GM15510 (cell line): ENCODE results near the gene PRDM15.

Source experiments
- POLR2A ChIP-seq: IDR thresholded peaks from 3 replicates; pipeline ENCODE4 v1.6.1; 2011; ENCODE audit warnings: borderline replicate concordance; ENCODE audit not compliant: insufficient read length; ENCODE audit errors: extremely low read depth

PRDM15 gene

GRCh38 chr21:41810597-41810932, 68.6 kb downstream of the PRDM15 start:
- TF ChIP-seq POLR2A = no peak

- no peak for TF ChIP-seq POLR2A
These were observed 69.1 kb downstream of the PRDM15 start for GRCh38 chr21:41809891-41810596.

DNA sequence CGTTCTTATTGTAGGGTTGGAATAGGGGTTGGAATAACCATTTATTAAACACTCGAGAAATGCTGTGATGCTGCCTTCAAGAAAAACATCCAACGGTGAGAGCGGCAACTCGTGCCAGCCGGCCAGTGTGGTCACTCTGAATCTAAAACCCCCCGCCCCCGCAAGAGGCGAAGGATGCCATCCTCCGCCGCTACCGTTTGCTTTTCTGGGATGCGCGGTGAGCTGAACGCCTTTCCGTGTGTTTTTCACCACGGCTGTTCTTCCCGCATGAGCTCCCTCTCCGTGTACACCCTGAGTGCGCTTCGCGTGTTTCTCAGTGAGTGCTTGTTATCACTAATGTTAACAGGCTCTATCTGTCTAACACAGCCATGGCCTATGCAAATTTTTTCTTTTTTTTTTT, 70.3 kb downstream of the PRDM15 start:
- no peak for TF ChIP-seq POLR2A

- no peak for TF ChIP-seq POLR2A
These were observed 71.0 kb downstream of the PRDM15 start for GRCh38 chr21:41808094-41808493.

DNA sequence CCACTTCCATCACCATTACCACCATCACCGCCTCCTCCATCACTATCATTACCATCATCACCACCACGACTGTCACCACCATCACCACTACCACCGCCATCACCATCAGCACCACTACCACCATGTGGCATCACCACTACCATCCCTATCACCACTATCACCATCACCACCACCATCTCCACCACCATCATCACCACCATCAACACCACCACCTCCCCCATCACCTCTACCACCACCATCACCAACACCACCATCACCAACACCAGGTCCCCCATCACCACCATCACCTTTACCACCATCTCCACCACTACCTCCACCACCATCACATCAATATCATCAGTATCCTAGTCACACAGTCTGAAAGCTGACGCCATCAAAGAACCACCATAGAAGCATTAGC, 72.4 kb downstream of the PRDM15 start:
- no peak for TF ChIP-seq POLR2A

- TF ChIP-seq POLR2A = no peak
These were observed 73.5 kb downstream of the PRDM15 start for GRCh38 chr21:41805643-41806042.

DNA sequence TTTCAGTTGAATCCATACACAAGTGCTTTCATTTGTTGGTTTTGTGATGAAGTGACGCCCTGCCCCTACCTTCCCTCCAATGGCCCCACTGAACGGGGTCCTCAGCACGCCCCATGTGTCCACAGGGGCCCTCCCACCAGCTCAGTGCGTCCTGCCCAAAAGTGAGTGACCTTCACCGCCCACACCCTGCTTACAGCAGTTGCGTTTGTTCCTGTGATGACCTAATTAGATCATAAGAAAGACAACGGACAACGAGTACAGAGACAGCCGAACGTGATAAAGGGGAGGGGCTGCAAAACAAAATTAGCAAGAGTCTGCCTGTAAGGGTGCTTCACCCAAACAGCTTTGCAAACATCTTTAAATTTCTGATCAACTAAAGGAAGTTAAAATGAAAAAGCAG, 74.1 kb downstream of the PRDM15 start:
- no peak for TF ChIP-seq POLR2A

DNA sequence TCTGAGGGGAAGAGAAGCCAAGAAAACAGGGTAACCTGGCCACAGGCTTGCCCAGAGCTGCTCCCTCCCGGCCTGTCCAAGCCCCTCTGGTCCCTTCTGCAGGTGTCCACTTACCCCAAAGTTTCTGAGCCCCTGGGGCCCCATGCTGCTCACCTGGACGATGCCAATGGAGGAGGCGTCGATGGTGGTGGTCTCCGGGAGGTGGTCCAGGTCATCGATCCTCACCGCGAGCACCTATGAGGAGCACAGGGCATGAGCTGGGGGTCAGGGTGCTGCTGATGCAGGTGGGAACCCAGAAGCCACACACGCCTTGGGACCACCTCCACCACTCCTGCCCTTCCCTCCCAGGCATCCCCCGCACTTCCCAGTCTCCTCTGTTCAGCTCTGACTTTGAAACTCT, 74.8 kb downstream of the PRDM15 start:
- TF ChIP-seq POLR2A = no peak

GRCh38 chr21:41803316-41803715, 75.8 kb downstream of the PRDM15 start:
- no peak for TF ChIP-seq POLR2A

GRCh38 chr21:41802684-41803083, 76.5 kb downstream of the PRDM15 start:
- no peak for TF ChIP-seq POLR2A

GRCh38 chr21:41802198-41802584, 77.0 kb downstream of the PRDM15 start:
- TF ChIP-seq POLR2A = no peak

GRCh38 chr21:41801321-41802197, 77.6 kb downstream of the PRDM15 start:
- TF ChIP-seq POLR2A = no peak

- TF ChIP-seq POLR2A = no peak
These were observed 78.5 kb downstream of the PRDM15 start for GRCh38 chr21:41800425-41801320.

GRCh38 chr21:41799763-41800162, 79.4 kb downstream of the PRDM15 start:
- TF ChIP-seq POLR2A = no peak

DNA sequence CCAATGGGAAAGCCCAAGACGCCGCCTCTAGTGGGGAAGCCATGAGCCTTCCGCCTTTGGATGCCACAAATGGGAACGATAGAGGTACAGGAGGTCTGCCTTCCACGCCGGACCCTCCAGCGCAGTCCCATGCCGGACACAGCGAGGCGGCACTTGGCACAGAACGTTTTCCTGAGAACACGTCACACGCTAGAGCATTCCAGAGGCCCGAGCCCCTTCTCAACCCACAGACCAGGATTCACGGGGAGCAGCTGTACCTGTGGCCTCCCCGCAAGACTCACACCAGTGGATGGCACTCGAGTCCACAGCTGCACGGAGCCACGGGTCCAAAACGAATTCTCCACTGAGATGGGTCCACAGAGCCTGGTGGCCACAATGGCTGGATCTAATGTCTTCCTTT, 80.8 kb downstream of the PRDM15 start:
- TF ChIP-seq POLR2A = no peak
